HG02943 (cell line): ENCODE measurements around the gene BUB3.

Experiments
- ATAC-seq: cut with Tn5 transposase; IDR thresholded peaks from one replicate; pipeline ENCODE4 v1.9.1; 2021; ENCODE audit warnings: mild to moderate bottlenecking, low read depth, moderate library complexity; ENCODE audit not compliant: unreplicated experiment

BUB3 gene

GRCh38 chr10:123140983-123141390, 13.2 kb upstream of the BUB3 start:
- ATAC-seq, result no peak

GRCh38 chr10:123141791-123142700, 12.2 kb upstream of the BUB3 start:
- ATAC-seq, result no peak

GRCh38 chr10:123142701-123143161, 11.5 kb upstream of the BUB3 start:
- no peak for ATAC-seq

GRCh38 chr10:123143162-123143824, 10.9 kb upstream of the BUB3 start:
- no peak for ATAC-seq

- ATAC-seq, result no peak
Measured at GRCh38 chr10:123143825-123144168, 10.4 kb upstream of the BUB3 start.

GRCh38 chr10:123144697-123145541, 9.3 kb upstream of the BUB3 start:
- ATAC-seq, result no peak

- no peak for ATAC-seq
Measured at GRCh38 chr10:123145542-123146012, 8.6 kb upstream of the BUB3 start.

- ATAC-seq, result no peak
Measured at GRCh38 chr10:123146013-123146893, 7.9 kb upstream of the BUB3 start.

GRCh38 chr10:123146894-123147634, 7.1 kb upstream of the BUB3 start:
- no peak for ATAC-seq

- no peak for ATAC-seq
Measured at GRCh38 chr10:123147635-123148413, 6.4 kb upstream of the BUB3 start, which contains the start of gene HMX2. Gene HMX2, plus strand, starts transcription at chr10:123148136. Its CDS starts 243 bp downstream, at chr10:123148379.

GRCh38 chr10:123148414-123149161, 5.6 kb upstream of the BUB3 start:
- ATAC-seq, result no peak

GRCh38 chr10:123149162-123149567, 5.0 kb upstream of the BUB3 start:
- no peak for ATAC-seq

GRCh38 chr10:123149568-123150270, 4.5 kb upstream of the BUB3 start:
- no peak for ATAC-seq

- no peak for ATAC-seq
Measured at GRCh38 chr10:123150271-123150985, 3.8 kb upstream of the BUB3 start.

- no peak for ATAC-seq
Measured at GRCh38 chr10:123150986-123151736, 3.0 kb upstream of the BUB3 start.

GRCh38 chr10:123151737-123152135, 2.5 kb upstream of the BUB3 start:
- ATAC-seq, result no peak
